Embryonic facial prominence (tissue), 1 donor: ENCODE data around the gene KCNJ11.
A peak's percentile ranks its signal among the peaks of the same experiment; 100 is the strongest.

Experiments
- DNase-seq: peaks from one replicate; pipeline ENCODE4 v3.0.0-alpha.2; 2016; ENCODE audit errors: extremely low spot score

Gene KCNJ11

DNA sequence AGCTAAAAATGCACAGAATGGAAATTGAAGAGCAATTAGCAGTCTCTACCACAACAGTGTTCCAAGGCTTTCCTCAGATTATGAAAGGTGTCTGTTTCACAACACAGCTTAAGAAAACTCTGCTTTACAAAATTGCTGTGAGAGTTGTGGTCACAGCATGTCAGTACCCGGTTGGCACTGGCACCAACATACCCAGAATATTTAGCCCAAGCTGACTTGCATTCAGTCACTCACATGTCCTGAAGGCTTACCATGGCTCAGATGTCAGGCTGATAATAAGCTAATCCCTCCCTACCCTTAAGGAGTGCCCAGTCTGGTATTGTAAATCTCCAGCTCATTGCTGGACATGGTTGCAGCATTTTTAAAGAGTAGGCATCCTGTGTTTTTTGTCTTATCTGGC lies 22.0 kb downstream of the KCNJ11 start:
- DNase-seq: no peak

DNA sequence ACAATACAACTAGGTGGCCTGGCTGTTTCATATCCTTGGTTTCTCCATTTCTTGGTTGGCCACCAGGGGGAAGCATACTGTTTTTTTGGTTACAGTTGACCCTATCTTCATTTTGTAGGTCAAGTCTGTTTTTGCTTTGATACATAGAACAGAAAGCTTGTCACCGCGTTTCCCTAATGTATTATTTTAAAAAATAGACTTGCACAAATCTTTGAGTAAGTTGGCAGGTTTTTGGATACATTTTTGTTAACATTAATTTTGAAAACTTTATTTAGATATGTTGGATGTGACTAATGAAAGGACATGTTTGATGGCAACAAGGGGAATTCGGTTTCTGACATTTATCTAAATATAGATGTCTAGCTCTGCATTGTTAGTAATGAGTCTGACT lies 33.9 kb downstream of the KCNJ11 start:
- DNase-seq: peak; percentile 20

DNA sequence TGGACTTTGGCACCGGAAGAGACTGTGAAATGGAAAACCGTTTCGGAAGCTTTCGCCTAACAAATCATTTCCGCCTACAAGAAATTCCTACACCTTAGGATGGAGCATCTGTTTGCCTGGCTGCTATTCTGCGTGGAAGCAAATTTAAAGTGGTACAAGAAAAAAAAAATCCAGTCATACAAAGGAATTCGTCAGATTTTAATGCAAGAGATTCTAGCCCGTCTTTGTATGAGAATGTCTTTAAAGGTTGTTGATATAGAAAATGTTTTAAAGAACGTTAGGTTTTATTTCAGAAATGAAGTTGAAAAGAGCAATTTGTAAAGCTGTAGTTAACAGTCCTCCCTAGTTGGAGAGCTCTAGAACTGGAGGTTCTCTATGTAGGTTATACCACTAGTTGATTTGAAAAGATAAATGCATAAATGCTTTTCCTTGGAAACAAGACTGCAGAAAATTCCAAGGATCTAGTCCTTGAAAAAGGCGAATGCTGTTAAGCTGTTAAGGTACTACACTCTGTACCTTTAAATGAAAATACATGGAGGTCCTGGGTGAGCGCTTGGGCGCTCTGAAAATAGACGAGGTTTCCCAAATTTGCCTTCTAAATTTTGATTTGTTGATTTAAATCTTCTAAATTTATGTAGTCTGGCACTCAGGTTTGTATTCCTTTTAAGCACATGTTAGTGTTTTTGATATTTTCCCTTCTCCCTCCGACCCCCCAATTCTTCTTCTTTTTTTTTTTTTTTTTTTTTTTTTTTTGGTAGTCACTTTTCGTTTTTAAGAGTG lies 34.4 kb downstream of the KCNJ11 start:
- no peak for DNase-seq

DNA sequence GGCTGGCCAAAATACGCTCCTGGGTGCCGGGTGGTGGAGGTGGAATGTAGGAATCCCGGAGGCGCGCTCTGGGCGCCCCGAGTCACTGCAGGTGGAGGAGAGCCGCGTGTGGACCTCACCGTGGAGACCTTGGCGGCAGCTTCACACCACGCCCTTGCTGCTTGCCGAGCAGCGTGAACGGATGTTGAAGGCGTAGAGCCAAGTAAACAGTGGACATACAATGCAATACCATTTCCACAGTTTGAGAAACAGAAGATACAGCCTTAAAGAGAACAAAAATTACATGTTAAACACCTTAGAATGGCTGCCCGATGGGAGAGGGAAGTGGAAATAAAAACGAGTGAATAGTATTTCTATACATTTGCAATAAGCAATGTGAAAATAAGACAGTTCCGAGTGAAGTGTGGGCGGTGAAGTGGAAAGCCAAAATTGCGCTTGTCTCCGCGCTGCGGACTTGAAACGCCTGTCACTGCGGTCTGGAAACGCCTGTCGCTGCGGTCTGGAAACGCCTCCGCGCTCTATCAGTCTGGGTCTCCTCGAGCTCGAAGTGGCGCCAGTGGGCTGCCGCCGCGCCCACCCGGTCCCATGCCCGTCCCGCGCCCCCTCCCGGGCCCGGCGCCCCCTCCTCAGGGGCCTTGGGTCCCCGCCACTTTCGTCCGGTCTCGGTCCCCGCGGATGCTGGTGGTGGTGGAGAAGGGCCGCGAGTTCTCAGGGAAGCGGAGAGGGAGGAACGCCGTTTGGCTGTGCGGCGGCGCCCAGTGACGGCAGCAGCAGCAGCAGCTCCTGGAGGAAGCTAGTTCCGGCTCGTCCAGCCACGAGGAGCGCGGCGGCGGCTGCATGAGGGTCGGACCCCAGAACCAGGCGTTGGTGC lies 35.3 kb downstream of the KCNJ11 start:
- DNase-seq: peak; percentile 20

DNA sequence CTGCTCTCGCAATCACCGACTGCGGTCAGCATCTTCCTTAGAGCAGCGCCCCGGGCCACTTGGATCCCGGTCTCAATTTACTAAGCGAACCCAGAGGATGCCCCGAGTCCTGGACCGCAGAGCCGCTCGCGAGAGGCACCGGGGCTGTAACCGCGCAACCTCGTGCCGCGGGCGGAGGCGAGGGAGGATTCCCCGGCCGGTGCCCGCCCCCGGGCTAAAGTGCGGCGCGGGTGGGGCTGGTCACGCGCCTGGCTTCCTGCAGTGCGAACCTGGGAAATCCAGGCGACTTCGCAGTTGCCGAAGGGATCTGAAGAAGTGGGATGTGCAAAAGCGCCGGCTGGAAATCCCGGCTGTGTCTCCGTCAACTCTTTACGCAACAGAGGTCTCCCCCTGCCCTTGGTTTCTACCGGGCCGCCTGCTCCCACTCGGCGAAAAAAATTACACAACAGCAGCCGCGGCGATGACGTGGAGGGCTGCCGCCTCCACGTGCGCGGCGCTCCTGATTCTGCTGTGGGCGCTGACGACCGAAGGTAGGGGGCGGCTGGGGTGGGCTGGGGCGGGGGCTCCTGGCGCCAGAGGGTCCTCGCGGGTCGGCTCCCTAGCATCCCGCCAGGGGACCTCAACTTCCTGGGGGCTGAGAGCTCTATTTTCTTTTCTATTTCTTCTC lies 36.8 kb downstream of the KCNJ11 start, which contains the start of gene NCR3LG1:
NCR3LG1 (plus strand) TSS at position 291 of the 667 bp plus-strand sequence; CDS start at position 461, 170 bp downstream.
- peak; percentile 28 for DNase-seq

DNA sequence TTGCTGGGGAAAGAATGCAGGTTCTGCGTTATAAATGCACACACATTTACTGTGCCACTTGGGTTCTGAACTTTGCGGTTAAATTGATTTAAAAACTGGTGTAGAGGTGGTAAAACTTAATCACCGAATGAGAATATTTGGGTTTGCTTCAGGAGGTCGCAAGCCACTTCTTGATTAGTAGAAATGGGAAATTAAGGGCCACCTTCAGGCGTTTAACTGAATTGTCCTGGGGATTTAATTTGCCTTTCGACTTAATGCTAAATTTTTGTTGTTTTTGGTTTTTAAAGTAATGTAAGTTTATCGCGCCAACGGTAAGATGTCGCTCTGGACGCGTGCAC lies 37.3 kb downstream of the KCNJ11 start:
- DNase-seq: no peak

DNA sequence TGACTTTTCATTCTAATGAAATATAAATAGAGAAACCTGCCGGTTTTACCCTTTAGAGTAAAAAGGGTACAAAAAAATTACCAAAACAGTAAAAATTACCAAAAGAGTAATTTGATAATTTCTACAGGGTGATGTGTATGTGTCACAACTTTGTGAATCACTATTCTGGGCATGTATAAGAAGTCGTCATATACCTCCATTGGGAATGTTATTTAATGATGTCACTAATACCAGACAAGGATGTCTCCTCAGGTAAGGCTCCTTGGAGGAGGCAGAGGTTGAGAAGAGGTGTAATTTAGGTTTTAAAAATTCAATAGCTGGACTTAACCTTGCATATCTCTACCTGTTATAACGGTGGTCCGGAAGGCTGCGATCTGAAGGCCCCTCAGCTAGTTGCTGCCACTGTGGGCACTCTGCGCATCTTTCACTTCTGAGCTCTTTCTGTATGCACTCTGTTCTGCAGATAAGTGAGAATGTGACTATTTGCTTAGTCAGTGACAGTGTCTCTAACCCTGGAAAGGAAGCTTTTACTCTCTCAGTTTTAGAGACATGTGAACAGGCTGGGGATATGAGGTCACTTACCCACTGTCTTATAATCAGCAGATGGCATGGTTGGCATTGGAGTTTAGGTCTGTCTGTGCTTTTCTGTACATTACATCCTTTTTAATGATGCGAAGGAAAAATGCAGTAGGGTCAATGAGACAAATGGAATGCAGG lies 37.8 kb downstream of the KCNJ11 start:
- DNase-seq: no peak

DNA sequence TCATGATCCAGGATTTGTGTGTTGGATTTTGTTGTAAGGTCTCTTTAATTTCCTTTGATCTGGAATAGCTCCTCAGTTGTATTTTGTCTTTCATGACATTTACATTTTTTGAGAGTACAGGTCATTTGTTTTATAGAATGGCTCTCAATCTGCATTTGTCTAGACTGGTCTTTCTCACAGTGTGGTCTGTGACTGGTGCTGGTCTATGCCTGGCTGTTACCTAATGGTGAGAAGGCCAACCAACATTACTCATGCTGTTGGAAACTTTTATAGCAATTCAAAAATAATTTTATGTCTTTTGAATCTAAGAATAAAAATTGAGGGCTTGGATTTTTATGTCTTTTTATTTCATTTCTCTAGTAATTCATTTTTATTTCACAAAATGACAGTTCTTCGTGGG lies 40.8 kb downstream of the KCNJ11 start:
- DNase-seq: no peak

DNA sequence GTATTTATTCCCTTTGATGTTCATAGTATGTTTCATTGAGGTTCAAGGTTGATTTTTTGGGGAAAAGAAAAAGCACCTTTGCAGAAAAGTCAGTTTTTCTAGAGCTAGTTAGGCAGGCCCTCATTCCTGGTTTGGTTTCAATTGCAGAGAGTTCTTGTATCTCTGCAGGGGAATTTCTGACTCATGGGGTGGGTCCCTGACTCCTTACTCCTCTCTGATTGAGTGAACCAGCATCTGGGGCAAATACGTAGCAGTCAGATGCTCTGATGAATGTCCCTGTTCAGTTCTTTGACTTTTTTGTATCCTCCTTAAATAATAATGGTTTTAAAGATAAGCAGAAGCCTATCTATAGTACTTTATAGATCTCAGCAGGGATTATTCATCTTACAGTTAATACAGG lies 44.6 kb downstream of the KCNJ11 start:
- no peak for DNase-seq

DNA sequence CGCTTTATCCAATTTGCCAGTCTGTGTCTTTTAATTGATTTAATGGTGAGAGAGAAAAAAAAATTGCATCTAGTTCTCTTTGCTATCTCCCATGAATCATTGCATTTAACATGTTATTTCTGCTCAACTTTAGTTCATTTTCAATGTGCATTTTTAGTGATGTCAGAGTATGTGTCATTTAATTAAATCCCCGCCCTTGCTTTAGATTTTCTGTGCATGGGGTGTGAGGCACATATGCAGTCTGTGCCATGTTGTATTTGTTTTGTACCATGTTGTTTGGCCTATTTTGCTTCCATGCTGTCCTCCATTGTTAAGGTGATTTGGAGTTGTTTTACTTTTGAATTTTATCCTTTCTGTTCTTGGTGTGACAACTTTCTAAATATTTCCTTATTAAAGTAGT lies 45.2 kb downstream of the KCNJ11 start:
- DNase-seq: no peak
